Measurements from ENCODE around the gene HOMER2.

DNA sequence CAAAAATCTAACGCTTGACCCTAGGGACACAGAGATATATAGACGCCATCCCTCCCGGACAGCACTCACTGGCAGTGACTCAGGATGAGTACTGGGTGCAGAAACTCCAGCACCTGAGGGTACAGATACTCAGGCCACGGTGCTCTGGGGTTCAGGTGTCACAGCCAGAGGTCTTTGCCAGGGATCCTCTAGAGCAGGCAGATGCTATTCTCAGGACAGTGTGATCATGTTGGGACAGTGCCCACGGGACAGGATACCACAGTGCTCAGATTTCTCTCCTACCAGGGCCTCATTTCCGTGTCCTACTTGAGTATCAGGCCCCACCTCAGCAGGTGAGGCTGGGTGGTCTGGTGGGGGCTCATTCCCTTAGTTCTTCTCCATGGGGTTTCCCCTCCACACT lies 34.4 kb downstream of the HOMER2 start:
- TF ChIP-seq, protein P1, sequence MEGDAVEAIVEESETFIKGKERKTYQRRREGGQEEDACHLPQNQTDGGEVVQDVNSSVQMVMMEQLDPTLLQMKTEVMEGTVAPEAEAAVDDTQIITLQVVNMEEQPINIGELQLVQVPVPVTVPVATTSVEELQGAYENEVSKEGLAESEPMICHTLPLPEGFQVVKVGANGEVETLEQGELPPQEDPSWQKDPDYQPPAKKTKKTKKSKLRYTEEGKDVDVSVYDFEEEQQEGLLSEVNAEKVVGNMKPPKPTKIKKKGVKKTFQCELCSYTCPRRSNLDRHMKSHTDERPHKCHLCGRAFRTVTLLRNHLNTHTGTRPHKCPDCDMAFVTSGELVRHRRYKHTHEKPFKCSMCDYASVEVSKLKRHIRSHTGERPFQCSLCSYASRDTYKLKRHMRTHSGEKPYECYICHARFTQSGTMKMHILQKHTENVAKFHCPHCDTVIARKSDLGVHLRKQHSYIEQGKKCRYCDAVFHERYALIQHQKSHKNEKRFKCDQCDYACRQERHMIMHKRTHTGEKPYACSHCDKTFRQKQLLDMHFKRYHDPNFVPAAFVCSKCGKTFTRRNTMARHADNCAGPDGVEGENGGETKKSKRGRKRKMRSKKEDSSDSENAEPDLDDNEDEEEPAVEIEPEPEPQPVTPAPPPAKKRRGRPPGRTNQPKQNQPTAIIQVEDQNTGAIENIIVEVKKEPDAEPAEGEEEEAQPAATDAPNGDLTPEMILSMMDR (IDR thresholded peaks at IDR 0.05) = no peak
- no peak for TF ChIP-seq POLR2A (IDR thresholded peaks at IDR 0.05)
